OCI-LY1 (cell line): ENCODE measurements around the gene DHCR7.

Source experiments
- H2AFZ ChIP-seq: fragments of 200-600 bp; sonication (generic), shearing (Covaris generic); 2 replicates; pipeline ENCODE4 v1.6.0; 2014; ENCODE audit warnings: antibody characterized with exemption, mild to moderate bottlenecking, low read length
- H3F3A ChIP-seq: fragments of 200-600 bp; sonication (generic), shearing (Covaris generic); 2 replicates; pipeline ENCODE4 v1.6.0; 2014; ENCODE audit warnings: mild to moderate bottlenecking, antibody characterized with exemption, low read length, moderate library complexity; ENCODE audit not compliant: insufficient read depth
- H3K27ac ChIP-seq: fragments of 200-600 bp; sonication (generic); 2 replicates; pipeline ENCODE4 v1.5.1; 2014; ENCODE audit warnings: low read length, mixed run types, mild to moderate bottlenecking, low read depth; ENCODE audit not compliant: poor library complexity, severe bottlenecking
- H3K27me3 ChIP-seq: fragments of 200-600 bp; sonication (generic); 2 replicates; pipeline ENCODE4 v1.6.0; 2014; ENCODE audit warnings: antibody characterized with exemption, mild to moderate bottlenecking, low read length, moderate library complexity; ENCODE audit not compliant: insufficient read depth
- H3K36me3 ChIP-seq: fragments of 200-600 bp; sonication (generic); 2 replicates; pipeline ENCODE4 v1.6.1; 2014; ENCODE audit warnings: mild to moderate bottlenecking, antibody characterized with exemption, low read length, moderate library complexity, mixed read lengths; ENCODE audit not compliant: insufficient read depth
- H3K4me1 ChIP-seq: fragments of 200-600 bp; sonication (generic); 2 replicates; pipeline ENCODE4 v1.5.1; 2014; ENCODE audit warnings: mild to moderate bottlenecking, low read length, moderate library complexity; ENCODE audit not compliant: insufficient read depth, severe bottlenecking
- H3K4me2 ChIP-seq: fragments of 200-600 bp; sonication (generic), shearing (Covaris generic); 2 replicates; pipeline ENCODE4 v1.6.1; 2014; ENCODE audit warnings: low read length
- H3K4me3 ChIP-seq: fragments of 200-600 bp; sonication (generic); 2 replicates; pipeline ENCODE4 v1.5.1; 2014; ENCODE audit warnings: low read length, low read depth, mild to moderate bottlenecking, mixed read lengths; ENCODE audit not compliant: poor library complexity, severe bottlenecking
- H3K79me2 ChIP-seq: fragments of 200-600 bp; shearing (Covaris generic); 2 replicates; pipeline ENCODE4 v1.6.1; 2016; ENCODE audit warnings: mixed run types, low read length, mixed read lengths; ENCODE audit not compliant: insufficient read depth
- H3K9ac ChIP-seq: fragments of 200-600 bp; sonication (generic), shearing (Covaris generic); 2 replicates; pipeline ENCODE4 v1.6.1; 2014; ENCODE audit warnings: mild to moderate bottlenecking, low read length, mixed read lengths
- H3K9me2 ChIP-seq: fragments of 200-600 bp; sonication (generic), shearing (Covaris generic); 2 replicates; pipeline ENCODE4 v1.6.1; 2014; ENCODE audit warnings: low read depth, mild to moderate bottlenecking, low read length, mixed read lengths
- H3K9me3 ChIP-seq: fragments of 200-600 bp; shearing (Covaris generic); 2 replicates; pipeline ENCODE4 v1.6.1; 2014; ENCODE audit warnings: low read length, mixed read lengths
- H4K20me1 ChIP-seq: fragments of 200-600 bp; sonication (generic), shearing (Covaris generic); 2 replicates; pipeline ENCODE4 v1.6.0; 2016; ENCODE audit warnings: mild to moderate bottlenecking, low read length; ENCODE audit not compliant: insufficient read depth
- CTCF ChIP-seq: fragments of 200-600 bp; sonication (generic), shearing (Covaris generic); IDR thresholded peaks from 2 replicates; pipeline ENCODE4 v1.5.1; 2017; ENCODE audit warnings: mild to moderate bottlenecking, antibody characterized with exemption, low read length, moderate library complexity, mixed read lengths
- EZH2 ChIP-seq: fragments of 200-600 bp; sonication (generic), shearing (Covaris generic); IDR thresholded peaks from 2 replicates; pipeline ENCODE4 v1.8.0; 2017; ENCODE audit warnings: borderline replicate concordance, mixed run types, mild to moderate bottlenecking, antibody characterized with exemption, low read length, moderate library complexity, mixed read lengths

DHCR7 gene

GRCh38 chr11:71446150-71446549 is 2.0 kb downstream of the DHCR7 start:
- H4K20me1 ChIP-seq: no peaks in the 10 kb centered on the region
- H3K9me3 ChIP-seq: no peaks in the 10 kb centered on the region
- peak overlapping the region; percentile 79 for H3K4me3 ChIP-seq
- H3K27me3 ChIP-seq: no peaks in the 10 kb centered on the region
- H2AFZ ChIP-seq: no peak overlapping the region
- H3K9me2 ChIP-seq: no peaks in the 10 kb centered on the region
- no peak overlapping the region for H3K9ac ChIP-seq
- peaks cover 36% of the 10 kb centered on the region for H3K4me1 ChIP-seq
- H3K4me2 ChIP-seq: no peak overlapping the region
- TF ChIP-seq EZH2: no peak
- TF ChIP-seq CTCF: no peak
- no peak overlapping the region for H3K27ac ChIP-seq
- peaks cover 61% of the 10 kb centered on the region for H3K36me3 ChIP-seq
- H3F3A ChIP-seq: peaks cover 4% of the 10 kb centered on the region; the same call in 1 of the 2 replicates
- peaks cover 7% of the 10 kb centered on the region; the same call in 1 of the 2 replicates for H3K79me2 ChIP-seq

GRCh38 chr11:71444811-71445210 is 3.4 kb downstream of the DHCR7 start:
- Histone ChIP-seq H3K9me2 (no peaks in the 10 kb centered on the region), H3K79me2 (peaks cover 7% of the 10 kb centered on the region; the same call in 1 of the 2 replicates), H3K4me1 (peaks cover 23% of the 10 kb centered on the region), H2AFZ (no peak overlapping the region), H3K9ac (no peak overlapping the region), H4K20me1 (no peaks in the 10 kb centered on the region), H3K4me3 (no peak overlapping the region), H3K9me3 (no peaks in the 10 kb centered on the region), H3K27ac (no peak overlapping the region), H3K36me3 (peaks cover 74% of the 10 kb centered on the region), H3F3A (no peaks in the 10 kb centered on the region), H3K27me3 (no peaks in the 10 kb centered on the region), H3K4me2 (no peak overlapping the region)
- TF ChIP-seq EZH2: no peak
- TF ChIP-seq CTCF: no peak

GRCh38 chr11:71443736-71444445 is 4.3 kb downstream of the DHCR7 start:
- no peaks in the 10 kb centered on the region for H3F3A ChIP-seq
- H3K9me3 ChIP-seq: no peaks in the 10 kb centered on the region
- H3K27me3 ChIP-seq: no peaks in the 10 kb centered on the region
- TF ChIP-seq CTCF (no peak), EZH2 (no peak)
- no peak overlapping the region for H3K4me2 ChIP-seq
- peaks cover 84% of the 10 kb centered on the region for H3K36me3 ChIP-seq
- no peaks in the 10 kb centered on the region for H4K20me1 ChIP-seq
- no peak overlapping the region for H3K9ac ChIP-seq
- 0 out of 2 replicates have a peak, but pooled peaks cover 2% of the 10 kb centered on the region for H3K79me2 ChIP-seq
- H3K27ac ChIP-seq: no peak overlapping the region
- H3K4me1 ChIP-seq: peaks cover 14% of the 10 kb centered on the region
- no peak overlapping the region for H3K4me3 ChIP-seq
- H3K9me2 ChIP-seq: no peaks in the 10 kb centered on the region
- no peak overlapping the region for H2AFZ ChIP-seq
